GM23338 (cell line): ENCODE data around the gene HTR2A. TPM values are rescaled to one million over a fixed set of nuclear protein-coding genes. Genes with fewer than 3 reads are reported as not detected.

Experiments used
- ATAC-seq: fragments of 200-7000 bp; cut with Tn5 transposase; 3 replicates; pipeline ENCODE4 v1.9.1; 2020
- DNase-seq: peaks from one replicate; pipeline ENCODE4 v3.0.0-alpha.2; 2015; ENCODE audit warnings: low spot score
- H2AFZ ChIP-seq: fragments of 200-600 bp; sonication (generic); 2 replicates; pipeline ENCODE4 v1.8.0; 2016; ENCODE audit warnings: antibody characterized with exemption, mild to moderate bottlenecking, moderate library complexity
- H3F3A ChIP-seq: fragments of 200-600 bp; sonication (generic); replicated peaks from 2 replicates; pipeline ENCODE4 v1.8.0; 2017; ENCODE audit warnings: antibody characterized with exemption, mixed run types, low read depth
- H3K27ac ChIP-seq: fragments of 200-600 bp; sonication (generic); 2 replicates; pipeline ENCODE4 v1.6.1; 2016; ENCODE audit warnings: low read depth
- H3K27me3 ChIP-seq: fragments of 200-600 bp; sonication (generic); 2 replicates; pipeline ENCODE4 v1.8.0; 2016; ENCODE audit warnings: mild to moderate bottlenecking, mixed run types, moderate library complexity; ENCODE audit not compliant: insufficient read depth
- H3K36me3 ChIP-seq: fragments of 200-600 bp; sonication (generic); 2 replicates; pipeline ENCODE4 v1.8.0; 2016; ENCODE audit warnings: mild to moderate bottlenecking; ENCODE audit not compliant: insufficient read depth
- H3K4me1 ChIP-seq: fragments of 200-600 bp; sonication (generic); 2 replicates; pipeline ENCODE4 v1.8.0; 2016; ENCODE audit warnings: mild to moderate bottlenecking, moderate library complexity; ENCODE audit not compliant: insufficient read depth
- H3K4me2 ChIP-seq: fragments of 200-600 bp; sonication (generic); 2 replicates; pipeline ENCODE4 v1.7.1; 2017; ENCODE audit warnings: mixed run types
- H3K4me3 ChIP-seq: fragments of 200-600 bp; sonication (generic); 2 replicates; pipeline ENCODE4 v1.6.1; 2016; ENCODE audit warnings: mixed run types
- H3K79me2 ChIP-seq: fragments of 200-600 bp; sonication (generic); replicated peaks from 2 replicates; pipeline ENCODE4 v1.8.0; 2017; ENCODE audit warnings: mild to moderate bottlenecking; ENCODE audit not compliant: insufficient read depth
- H3K9me2 ChIP-seq: fragments of 200-600 bp; sonication (generic); 2 replicates; pipeline ENCODE4 v1.8.0; 2017; ENCODE audit not compliant: insufficient read depth
- H4K20me1 ChIP-seq: fragments of 200-600 bp; sonication (generic); replicated peaks from 2 replicates; pipeline ENCODE4 v1.8.0; 2017; ENCODE audit warnings: mild to moderate bottlenecking; ENCODE audit not compliant: insufficient read depth
- H3K27ac Mint-ChIP-seq: 2 replicates; pipeline ENCODE4 v1.8.0; 2020; ENCODE audit warnings: inconsistent platforms, mild to moderate bottlenecking, moderate library complexity, mixed read lengths
- H3K27me3 Mint-ChIP-seq: 3 replicates; pipeline ENCODE4 v1.8.0; 2022; ENCODE audit warnings: low read depth, mild to moderate bottlenecking, moderate library complexity, mixed read lengths, inconsistent platforms; ENCODE audit not compliant: insufficient read depth, poor library complexity
- H3K36me3 Mint-ChIP-seq: 3 replicates; pipeline ENCODE4 v1.8.0; 2021; ENCODE audit warnings: low read depth, mild to moderate bottlenecking, inconsistent platforms, moderate library complexity, mixed read lengths
- H3K4me1 Mint-ChIP-seq: 3 replicates; pipeline ENCODE4 v1.8.0; 2020; ENCODE audit warnings: mild to moderate bottlenecking, inconsistent platforms, mixed read lengths
- H3K4me3 Mint-ChIP-seq: 3 replicates; pipeline ENCODE4 v1.8.0; 2021; ENCODE audit warnings: moderate library complexity, mild to moderate bottlenecking, inconsistent platforms, mixed read lengths
- H3K9me3 Mint-ChIP-seq: 3 replicates; pipeline ENCODE4 v1.8.0; 2020; ENCODE audit warnings: moderate library complexity, mild to moderate bottlenecking, inconsistent platforms, mixed read lengths
- CREB1 ChIP-seq: fragments of 250-450 bp; sonication (Bioruptor Pico); IDR thresholded peaks from 2 replicates; pipeline ENCODE4 v1.5.0; 2020; ENCODE audit warnings: low read depth, mild to moderate bottlenecking, moderate library complexity
- EZH2 ChIP-seq: fragments of 200-600 bp; sonication (generic); IDR thresholded peaks from one replicate; pipeline ENCODE4 v1.8.0; 2017; ENCODE audit warnings: antibody characterized with exemption, mild to moderate bottlenecking, low read depth; ENCODE audit not compliant: unreplicated experiment
- EZH2phosphoT487 ChIP-seq: fragments of 200-600 bp; sonication (generic); IDR thresholded peaks from one replicate; pipeline ENCODE4 v1.8.1; 2018; ENCODE audit warnings: antibody characterized with exemption; ENCODE audit not compliant: unreplicated experiment
- JUNB ChIP-seq: IDR thresholded peaks from one replicate; pipeline ENCODE4 v1.6.1; 2016; ENCODE audit warnings: antibody characterized with exemption; ENCODE audit not compliant: unreplicated experiment
- NANOG ChIP-seq: IDR thresholded peaks from 2 replicates; pipeline ENCODE4 v1.6.1; 2016; ENCODE audit warnings: antibody characterized with exemption, borderline replicate concordance
- POLR2AphosphoS5 ChIP-seq: IDR thresholded peaks from 2 replicates; pipeline ENCODE4 v1.6.1; 2016; ENCODE audit warnings: antibody characterized with exemption, low read depth
- STAT1 ChIP-seq: IDR thresholded peaks from one replicate; pipeline ENCODE4 v1.6.1; 2016; ENCODE audit warnings: antibody characterized with exemption; ENCODE audit not compliant: unreplicated experiment
- ZNF114 ChIP-seq: fragments of 250-450 bp; sonication (Bioruptor Pico); IDR thresholded peaks from 2 replicates; pipeline ENCODE4 v1.5.0; 2020; ENCODE audit warnings: mild to moderate bottlenecking, moderate library complexity
- ZNF331 ChIP-seq: fragments of 250-450 bp; sonication (Bioruptor Pico); IDR thresholded peaks from 2 replicates; pipeline ENCODE4 v1.5.0; 2020; ENCODE audit warnings: low read depth, mild to moderate bottlenecking, moderate library complexity
- polyA plus RNA-seq: library from polyadenylated mRNA; unstranded; fragments of >200 nt; fragmentation: Nextera tagmentation; extraction: Ambion mirVana; gene quantifications from 2 replicates; pipeline ENCODE4 v1.2.1, GENCODE V29; 2016
- total RNA-seq: library from RNA; depleted of rRNA; stranded (reverse); fragments of >200 nt; shearing (Covaris generic); gene quantifications from 2 replicates; pipeline ENCODE4 v1.2.3, GENCODE V29; 2014
- TF ChIP-seq, protein P1 (sequence below), 2 experiments: fragments of 200-600 bp in 1 of 2; sonication (generic) in 1 of 2; conservative IDR thresholded peaks; 2 replicates each; pipeline versions ENCODE4 v1.5.1 to v1.6.1; 2016 to 2017; ENCODE audit warnings: antibody characterized with exemption in 2 of 2, low read depth in 2 of 2, mild to moderate bottlenecking in 2 of 2, moderate library complexity in 1 of 2
- TF ChIP-seq, protein P2 (sequence below): IDR thresholded peaks from 2 replicates; pipeline ENCODE4 v1.6.1; 2016; ENCODE audit warnings: antibody characterized with exemption
- TF ChIP-seq, protein P3 (sequence below): fragments of 250-450 bp; sonication (Bioruptor Pico); IDR thresholded peaks from 2 replicates; pipeline ENCODE4 v1.5.0; 2020; ENCODE audit warnings: mild to moderate bottlenecking, moderate library complexity
- TF ChIP-seq, protein P4 (sequence below): IDR thresholded peaks from one replicate; pipeline ENCODE4 v1.6.1; 2018; ENCODE audit warnings: antibody characterized with exemption; ENCODE audit not compliant: unreplicated experiment

HTR2A gene
- total and polyA plus RNA-seq, 2 experiments from 2014 or later: not detected

DNA sequence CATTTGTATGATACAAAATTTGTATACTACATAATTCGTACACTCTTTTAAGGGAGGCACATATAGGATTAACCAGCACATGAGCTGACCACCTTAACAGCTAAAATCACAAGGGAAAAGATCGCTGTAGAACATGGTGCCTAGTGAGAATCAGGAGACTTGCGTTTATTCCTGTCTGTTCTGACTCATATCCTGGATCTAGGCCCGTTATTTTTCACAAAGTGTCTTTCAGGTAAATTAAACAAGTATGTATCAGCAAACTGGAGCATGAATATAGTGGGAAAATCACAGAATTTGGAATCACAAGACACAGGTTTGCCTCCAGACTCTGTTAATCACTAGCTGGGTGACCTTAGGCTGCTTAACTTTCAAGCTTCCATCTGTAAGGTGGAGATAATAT lies 52.4 kb downstream of the HTR2A start:
- Histone ChIP-seq H3F3A (no peaks in the 10 kb centered on the region), H3K4me3 (no peak overlapping the region), H3K36me3 (no peaks in the 10 kb centered on the region), H3K4me1 (no peaks in the 10 kb centered on the region), H3K79me2 (no peaks in the 10 kb centered on the region), H3K9me2 (no peaks in the 10 kb centered on the region), H3K27ac (no peak overlapping the region), H3K27me3 (no peaks in the 10 kb centered on the region), H3K4me2 (no peak overlapping the region), H2AFZ (no peak overlapping the region), H4K20me1 (no peaks in the 10 kb centered on the region)
- no peak for DNase-seq
- no peaks in the 10 kb centered on the region for H3K36me3 Mint-ChIP-seq
- TF ChIP-seq ZNF114: no peak
- TF ChIP-seq, protein P1, sequence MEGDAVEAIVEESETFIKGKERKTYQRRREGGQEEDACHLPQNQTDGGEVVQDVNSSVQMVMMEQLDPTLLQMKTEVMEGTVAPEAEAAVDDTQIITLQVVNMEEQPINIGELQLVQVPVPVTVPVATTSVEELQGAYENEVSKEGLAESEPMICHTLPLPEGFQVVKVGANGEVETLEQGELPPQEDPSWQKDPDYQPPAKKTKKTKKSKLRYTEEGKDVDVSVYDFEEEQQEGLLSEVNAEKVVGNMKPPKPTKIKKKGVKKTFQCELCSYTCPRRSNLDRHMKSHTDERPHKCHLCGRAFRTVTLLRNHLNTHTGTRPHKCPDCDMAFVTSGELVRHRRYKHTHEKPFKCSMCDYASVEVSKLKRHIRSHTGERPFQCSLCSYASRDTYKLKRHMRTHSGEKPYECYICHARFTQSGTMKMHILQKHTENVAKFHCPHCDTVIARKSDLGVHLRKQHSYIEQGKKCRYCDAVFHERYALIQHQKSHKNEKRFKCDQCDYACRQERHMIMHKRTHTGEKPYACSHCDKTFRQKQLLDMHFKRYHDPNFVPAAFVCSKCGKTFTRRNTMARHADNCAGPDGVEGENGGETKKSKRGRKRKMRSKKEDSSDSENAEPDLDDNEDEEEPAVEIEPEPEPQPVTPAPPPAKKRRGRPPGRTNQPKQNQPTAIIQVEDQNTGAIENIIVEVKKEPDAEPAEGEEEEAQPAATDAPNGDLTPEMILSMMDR (conservative IDR thresholded peaks at IDR 0.05; ENCODE audit: low read depth in 2 of 2): no peak
- no peak for TF ChIP-seq NANOG
- TF ChIP-seq, protein P2, sequence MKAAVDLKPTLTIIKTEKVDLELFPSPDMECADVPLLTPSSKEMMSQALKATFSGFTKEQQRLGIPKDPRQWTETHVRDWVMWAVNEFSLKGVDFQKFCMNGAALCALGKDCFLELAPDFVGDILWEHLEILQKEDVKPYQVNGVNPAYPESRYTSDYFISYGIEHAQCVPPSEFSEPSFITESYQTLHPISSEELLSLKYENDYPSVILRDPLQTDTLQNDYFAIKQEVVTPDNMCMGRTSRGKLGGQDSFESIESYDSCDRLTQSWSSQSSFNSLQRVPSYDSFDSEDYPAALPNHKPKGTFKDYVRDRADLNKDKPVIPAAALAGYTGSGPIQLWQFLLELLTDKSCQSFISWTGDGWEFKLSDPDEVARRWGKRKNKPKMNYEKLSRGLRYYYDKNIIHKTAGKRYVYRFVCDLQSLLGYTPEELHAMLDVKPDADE: no peak
- no peak for TF ChIP-seq STAT1
- TF ChIP-seq, protein P3, sequence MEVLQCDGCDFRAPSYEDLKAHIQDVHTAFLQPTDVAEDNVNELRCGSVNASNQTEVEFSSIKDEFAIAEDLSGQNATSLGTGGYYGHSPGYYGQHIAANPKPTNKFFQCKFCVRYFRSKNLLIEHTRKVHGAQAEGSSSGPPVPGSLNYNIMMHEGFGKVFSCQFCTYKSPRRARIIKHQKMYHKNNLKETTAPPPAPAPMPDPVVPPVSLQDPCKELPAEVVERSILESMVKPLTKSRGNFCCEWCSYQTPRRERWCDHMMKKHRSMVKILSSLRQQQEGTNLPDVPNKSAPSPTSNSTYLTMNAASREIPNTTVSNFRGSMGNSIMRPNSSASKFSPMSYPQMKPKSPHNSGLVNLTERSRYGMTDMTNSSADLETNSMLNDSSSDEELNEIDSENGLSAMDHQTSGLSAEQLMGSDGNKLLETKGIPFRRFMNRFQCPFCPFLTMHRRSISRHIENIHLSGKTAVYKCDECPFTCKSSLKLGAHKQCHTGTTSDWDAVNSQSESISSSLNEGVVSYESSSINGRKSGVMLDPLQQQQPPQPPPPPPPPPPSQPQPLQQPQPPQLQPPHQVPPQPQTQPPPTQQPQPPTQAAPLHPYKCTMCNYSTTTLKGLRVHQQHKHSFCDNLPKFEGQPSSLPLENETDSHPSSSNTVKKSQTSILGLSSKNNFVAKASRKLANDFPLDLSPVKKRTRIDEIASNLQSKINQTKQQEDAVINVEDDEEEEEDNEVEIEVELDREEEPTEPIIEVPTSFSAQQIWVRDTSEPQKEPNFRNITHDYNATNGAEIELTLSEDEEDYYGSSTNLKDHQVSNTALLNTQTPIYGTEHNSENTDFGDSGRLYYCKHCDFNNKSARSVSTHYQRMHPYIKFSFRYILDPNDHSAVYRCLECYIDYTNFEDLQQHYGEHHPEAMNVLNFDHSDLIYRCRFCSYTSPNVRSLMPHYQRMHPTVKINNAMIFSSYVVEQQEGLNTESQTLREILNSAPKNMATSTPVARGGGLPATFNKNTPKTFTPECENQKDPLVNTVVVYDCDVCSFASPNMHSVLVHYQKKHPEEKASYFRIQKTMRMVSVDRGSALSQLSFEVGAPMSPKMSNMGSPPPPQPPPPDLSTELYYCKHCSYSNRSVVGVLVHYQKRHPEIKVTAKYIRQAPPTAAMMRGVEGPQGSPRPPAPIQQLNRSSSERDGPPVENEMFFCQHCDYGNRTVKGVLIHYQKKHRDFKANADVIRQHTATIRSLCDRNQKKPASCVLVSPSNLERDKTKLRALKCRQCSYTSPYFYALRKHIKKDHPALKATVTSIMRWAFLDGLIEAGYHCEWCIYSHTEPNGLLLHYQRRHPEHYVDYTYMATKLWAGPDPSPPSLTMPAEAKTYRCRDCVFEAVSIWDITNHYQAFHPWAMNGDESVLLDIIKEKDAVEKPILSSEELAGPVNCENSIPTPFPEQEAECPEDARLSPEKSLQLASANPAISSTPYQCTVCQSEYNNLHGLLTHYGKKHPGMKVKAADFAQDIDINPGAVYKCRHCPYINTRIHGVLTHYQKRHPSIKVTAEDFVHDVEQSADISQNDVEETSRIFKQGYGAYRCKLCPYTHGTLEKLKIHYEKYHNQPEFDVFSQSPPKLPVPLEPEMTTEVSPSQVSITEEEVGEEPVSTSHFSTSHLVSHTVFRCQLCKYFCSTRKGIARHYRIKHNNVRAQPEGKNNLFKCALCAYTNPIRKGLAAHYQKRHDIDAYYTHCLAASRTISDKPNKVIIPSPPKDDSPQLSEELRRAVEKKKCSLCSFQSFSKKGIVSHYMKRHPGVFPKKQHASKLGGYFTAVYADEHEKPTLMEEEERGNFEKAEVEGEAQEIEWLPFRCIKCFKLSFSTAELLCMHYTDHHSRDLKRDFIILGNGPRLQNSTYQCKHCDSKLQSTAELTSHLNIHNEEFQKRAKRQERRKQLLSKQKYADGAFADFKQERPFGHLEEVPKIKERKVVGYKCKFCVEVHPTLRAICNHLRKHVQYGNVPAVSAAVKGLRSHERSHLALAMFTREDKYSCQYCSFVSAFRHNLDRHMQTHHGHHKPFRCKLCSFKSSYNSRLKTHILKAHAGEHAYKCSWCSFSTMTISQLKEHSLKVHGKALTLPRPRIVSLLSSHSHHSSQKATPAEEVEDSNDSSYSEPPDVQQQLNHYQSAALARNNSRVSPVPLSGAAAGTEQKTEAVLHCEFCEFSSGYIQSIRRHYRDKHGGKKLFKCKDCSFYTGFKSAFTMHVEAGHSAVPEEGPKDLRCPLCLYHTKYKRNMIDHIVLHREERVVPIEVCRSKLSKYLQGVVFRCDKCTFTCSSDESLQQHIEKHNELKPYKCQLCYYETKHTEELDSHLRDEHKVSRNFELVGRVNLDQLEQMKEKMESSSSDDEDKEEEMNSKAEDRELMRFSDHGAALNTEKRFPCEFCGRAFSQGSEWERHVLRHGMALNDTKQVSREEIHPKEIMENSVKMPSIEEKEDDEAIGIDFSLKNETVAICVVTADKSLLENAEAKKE (CRISPR knock-in tag): no peak
- no peak for TF ChIP-seq CREB1 (CRISPR knock-in tag)
- no peak for TF ChIP-seq EZH2phosphoT487
- TF ChIP-seq POLR2AphosphoS5: no peak
- TF ChIP-seq ZNF331: no peak
- no peak for TF ChIP-seq EZH2
- no peak for TF ChIP-seq JUNB
- TF ChIP-seq, protein P4, sequence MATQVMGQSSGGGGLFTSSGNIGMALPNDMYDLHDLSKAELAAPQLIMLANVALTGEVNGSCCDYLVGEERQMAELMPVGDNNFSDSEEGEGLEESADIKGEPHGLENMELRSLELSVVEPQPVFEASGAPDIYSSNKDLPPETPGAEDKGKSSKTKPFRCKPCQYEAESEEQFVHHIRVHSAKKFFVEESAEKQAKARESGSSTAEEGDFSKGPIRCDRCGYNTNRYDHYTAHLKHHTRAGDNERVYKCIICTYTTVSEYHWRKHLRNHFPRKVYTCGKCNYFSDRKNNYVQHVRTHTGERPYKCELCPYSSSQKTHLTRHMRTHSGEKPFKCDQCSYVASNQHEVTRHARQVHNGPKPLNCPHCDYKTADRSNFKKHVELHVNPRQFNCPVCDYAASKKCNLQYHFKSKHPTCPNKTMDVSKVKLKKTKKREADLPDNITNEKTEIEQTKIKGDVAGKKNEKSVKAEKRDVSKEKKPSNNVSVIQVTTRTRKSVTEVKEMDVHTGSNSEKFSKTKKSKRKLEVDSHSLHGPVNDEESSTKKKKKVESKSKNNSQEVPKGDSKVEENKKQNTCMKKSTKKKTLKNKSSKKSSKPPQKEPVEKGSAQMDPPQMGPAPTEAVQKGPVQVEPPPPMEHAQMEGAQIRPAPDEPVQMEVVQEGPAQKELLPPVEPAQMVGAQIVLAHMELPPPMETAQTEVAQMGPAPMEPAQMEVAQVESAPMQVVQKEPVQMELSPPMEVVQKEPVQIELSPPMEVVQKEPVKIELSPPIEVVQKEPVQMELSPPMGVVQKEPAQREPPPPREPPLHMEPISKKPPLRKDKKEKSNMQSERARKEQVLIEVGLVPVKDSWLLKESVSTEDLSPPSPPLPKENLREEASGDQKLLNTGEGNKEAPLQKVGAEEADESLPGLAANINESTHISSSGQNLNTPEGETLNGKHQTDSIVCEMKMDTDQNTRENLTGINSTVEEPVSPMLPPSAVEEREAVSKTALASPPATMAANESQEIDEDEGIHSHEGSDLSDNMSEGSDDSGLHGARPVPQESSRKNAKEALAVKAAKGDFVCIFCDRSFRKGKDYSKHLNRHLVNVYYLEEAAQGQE: no peak
- H3K4me1 Mint-ChIP-seq: no peaks in the 10 kb centered on the region
- H3K27ac Mint-ChIP-seq: no peak overlapping the region
- no peak for ATAC-seq
- no peak overlapping the region for H3K4me3 Mint-ChIP-seq
- peaks cover 3% of the 10 kb centered on the region for H3K27me3 Mint-ChIP-seq
- H3K9me3 Mint-ChIP-seq: no peaks in the 10 kb centered on the region
